Testis (tissue), 2 donors: ENCODE results near the gene FXYD5.

Experiments
- CTCF ChIP-seq, 3 experiments: fragments of 450-650 bp in 2 of 3; fragments of 200-600 bp in 1 of 3; sonication (generic) in 1 of 3; IDR thresholded peaks; one replicate each; pipeline ENCODE4 v1.5.1; 2016 to 2019; ENCODE audit warnings: antibody characterized with exemption in 3 of 3, mild to moderate bottlenecking in 2 of 3, moderate library complexity in 1 of 3
- POLR2A ChIP-seq: fragments of 450-650 bp; IDR thresholded peaks from one replicate; pipeline ENCODE4 v1.6.1; 2017; ENCODE audit warnings: antibody characterized with exemption, mild to moderate bottlenecking, moderate library complexity

GRCh38 chr19:35125270-35125717 lies 29.2 kb upstream of the FXYD5 start:
- no peak for TF ChIP-seq CTCF (IDR thresholded peaks at IDR 0.05)
- no peak for TF ChIP-seq POLR2A
